IMR-90 (cell line): Measurements from ENCODE around the gene CENPU. TPM values are rescaled to one million over a fixed set of nuclear protein-coding genes. Genes with fewer than 3 reads are reported as not detected.

Experiments
- ATAC-seq: fragments of 200-7000 bp; cut with Tn5 transposase; 2 replicates; pipeline ENCODE4 v1.9.1; 2020; ENCODE audit warnings: low read depth, mild to moderate bottlenecking, moderate library complexity
- BruUV-seq: library from RNA; stranded (reverse); fragments of 400-500 nt; replicated peaks from 2 replicates; lab custom pipeline; 2021; lab: Mats Ljungman, UMichigan
- CTCF ChIA-PET: fragments of 300-600 bp; formaldehyde crosslinking; extraction: SDS; loops from one replicate; lab custom pipeline; 2021; ENCODE audit warnings: antibody characterized with exemption; lab: Yijun Ruan, JAX
- POLR2A ChIA-PET: fragments of 300-600 bp; sonication (Branson Sonifier 250); formaldehyde crosslinking; loops from one replicate; lab custom pipeline; 2022; ENCODE audit warnings: antibody characterized with exemption; ENCODE audit not compliant: unreplicated experiment; lab: Charles Lee
- DNase-seq: peaks from one replicate; pipeline ENCODE4 v3.0.0; 2013
- H2AFZ ChIP-seq: replicated peaks from 2 replicates; pipeline ENCODE3; 2013; ENCODE audit warnings: low read length, mild to moderate bottlenecking; ENCODE audit not compliant: poor library complexity
- H2AK5ac ChIP-seq: 2 replicates; pipeline ENCODE4 v1.6.1; 2013; ENCODE audit warnings: low read depth, low read length, inconsistent platforms
- H2AK9ac ChIP-seq: replicated peaks from 2 replicates; pipeline ENCODE3; 2013; ENCODE audit warnings: mild to moderate bottlenecking, low read depth, low read length, moderate library complexity; ENCODE audit not compliant: poor library complexity
- H2BK120ac ChIP-seq: 2 replicates; pipeline ENCODE4 v1.6.1; 2013; ENCODE audit warnings: low read depth, low read length, inconsistent platforms
- H2BK15ac ChIP-seq: 3 replicates; pipeline ENCODE4 v1.6.1; 2013; ENCODE audit warnings: low read depth, low read length, inconsistent platforms
- H2BK20ac ChIP-seq: 2 replicates; pipeline ENCODE4 v1.6.1; 2013; ENCODE audit warnings: low read depth, mild to moderate bottlenecking, inconsistent platforms, low read length, moderate library complexity
- H2BK5ac ChIP-seq: 2 replicates; pipeline ENCODE4 v1.6.1; 2013; ENCODE audit warnings: mild to moderate bottlenecking, low read depth, low read length, inconsistent platforms; ENCODE audit not compliant: poor library complexity, severe bottlenecking
- H3K14ac ChIP-seq: replicated peaks from 2 replicates; pipeline ENCODE4 v1.6.1; 2013; ENCODE audit warnings: low read depth, low read length, inconsistent platforms
- H3K18ac ChIP-seq: 2 replicates; pipeline ENCODE4 v1.6.1; 2013; ENCODE audit warnings: low read depth, low read length, control low read depth
- H3K23ac ChIP-seq: 2 replicates; pipeline ENCODE4 v1.6.1; 2013; ENCODE audit warnings: low read depth, low read length, inconsistent platforms
- H3K27ac ChIP-seq: 2 replicates; pipeline ENCODE4 v1.5.1; 2013; ENCODE audit warnings: mild to moderate bottlenecking, control low read depth, low read length; ENCODE audit not compliant: insufficient read depth
- H3K27me3 ChIP-seq: 2 replicates; pipeline ENCODE4 v1.6.1; 2013; ENCODE audit warnings: low read length; ENCODE audit not compliant: control insufficient read depth, insufficient read depth
- H3K36me3 ChIP-seq: 2 replicates; pipeline ENCODE4 v1.6.1; 2013; ENCODE audit warnings: low read length, mixed read lengths; ENCODE audit not compliant: control insufficient read depth, insufficient read depth
- H3K4ac ChIP-seq: 2 replicates; pipeline ENCODE4 v1.6.1; 2013; ENCODE audit warnings: low read depth, low read length, inconsistent platforms
- H3K4me1 ChIP-seq: 2 replicates; pipeline ENCODE4 v1.6.1; 2013; ENCODE audit warnings: low read length, mixed read lengths; ENCODE audit not compliant: control insufficient read depth, insufficient read depth
- H3K4me2 ChIP-seq: 2 replicates; pipeline ENCODE4 v1.6.1; 2013; ENCODE audit warnings: low read depth, mild to moderate bottlenecking, control low read depth, low read length, moderate library complexity
- H3K4me3 ChIP-seq: 2 replicates; pipeline ENCODE4 v1.5.1; 2013; ENCODE audit warnings: low read depth, mild to moderate bottlenecking, control low read depth, low read length, moderate library complexity; ENCODE audit not compliant: insufficient read depth
- H3K56ac ChIP-seq: 2 replicates; pipeline ENCODE4 v1.6.1; 2013; ENCODE audit warnings: low read length, inconsistent platforms; ENCODE audit not compliant: insufficient read depth; ENCODE audit errors: extremely low read depth
- H3K79me1 ChIP-seq, 2 experiments: 2 replicates each; pipeline ENCODE4 v1.6.1; 2013; ENCODE audit warnings: low read length in 2 of 2, inconsistent platforms in 1 of 2, low read depth in 1 of 2
- H3K9ac ChIP-seq: 2 replicates; pipeline ENCODE4 v1.6.1; 2013; ENCODE audit warnings: low read depth, low read length, control low read depth
- H3K9me1 ChIP-seq: 2 replicates; pipeline ENCODE4 v1.6.1; 2013; ENCODE audit warnings: low read length, inconsistent platforms; ENCODE audit not compliant: insufficient read depth
- H3K9me3 ChIP-seq: 2 replicates; pipeline ENCODE4 v1.6.1; 2013; ENCODE audit warnings: low read length; ENCODE audit not compliant: control insufficient read depth, insufficient read depth
- H4K20me1 ChIP-seq: 2 replicates; pipeline ENCODE4 v1.6.1; 2013; ENCODE audit warnings: low read length, inconsistent platforms; ENCODE audit not compliant: insufficient read depth
- H4K5ac ChIP-seq: 2 replicates; pipeline ENCODE4 v1.6.1; 2013; ENCODE audit warnings: mild to moderate bottlenecking, low read depth, low read length, control low read depth
- H4K8ac ChIP-seq, 2 experiments: 2 replicates each; pipeline ENCODE4 v1.6.1; 2013; ENCODE audit warnings: low read depth in 2 of 2, low read length in 2 of 2, control low read depth in 1 of 2, inconsistent platforms in 1 of 2
- H4K91ac ChIP-seq: 2 replicates; pipeline ENCODE4 v1.6.1; 2013; ENCODE audit warnings: low read depth, low read length, inconsistent platforms; ENCODE audit not compliant: insufficient read depth
- BHLHE40 ChIP-seq: fragments of 150-350 bp; IDR thresholded peaks from 2 replicates; pipeline ENCODE4 v1.6.1; 2016; ENCODE audit warnings: mild to moderate bottlenecking, low read depth, low read length
- CEBPB ChIP-seq: IDR thresholded peaks from 2 replicates; pipeline ENCODE4 v1.6.1; 2012; ENCODE audit warnings: low read depth, low read length, improper control_type of control experiment
- CHD1 ChIP-seq: IDR thresholded peaks from 2 replicates; pipeline ENCODE4 v1.6.1; 2012; ENCODE audit warnings: low read depth, low read length, improper control_type of control experiment
- FOS ChIP-seq: fragments of 150-350 bp; IDR thresholded peaks from 2 replicates; pipeline ENCODE4 v1.6.1; 2016; ENCODE audit warnings: low read depth, low read length
- MAZ ChIP-seq: IDR thresholded peaks from 2 replicates; pipeline ENCODE4 v1.6.1; 2012; ENCODE audit warnings: low read depth, mild to moderate bottlenecking, low read length, improper control_type of control experiment, moderate library complexity, borderline replicate concordance
- NFE2L2 ChIP-seq: fragments of 150-350 bp; IDR thresholded peaks from 2 replicates; pipeline ENCODE4 v1.6.1; 2016; ENCODE audit warnings: low read depth, mild to moderate bottlenecking, low read length
- POLR2A ChIP-seq: IDR thresholded peaks from 2 replicates; pipeline ENCODE4 v1.6.1; 2012; ENCODE audit warnings: mild to moderate bottlenecking, low read depth, low read length
- SMC3 ChIP-seq: fragments of 150-350 bp; IDR thresholded peaks from 2 replicates; pipeline ENCODE4 v1.6.1; 2016; ENCODE audit warnings: low read depth, mild to moderate bottlenecking, antibody characterized with exemption, low read length, moderate library complexity
- WGBS, 2 experiments: methylation state at CpG; one replicate each; pipeline versions ENCODE4 v1.1.5 to v1.1.7; 2013; ENCODE audit warnings: missing lambda C conversion rate in 2 of 2; ENCODE audit not compliant: insufficient read length in 1 of 2; ENCODE audit errors: extremely low coverage in 2 of 2; 5-methylcytosine and 5-hydroxymethylcytosine counted together
- dilution Hi-C: fragments of 300-500 bp; cut with HindIII; formaldehyde crosslinking; loops from one replicate; pipeline ENCODE4 v1.14.3; 2018; ENCODE audit warnings: low sequenced_read_pairs; ENCODE audit not compliant: unreplicated experiment
- in situ Hi-C: fragments of 300-500 bp; cut with MboI; formaldehyde crosslinking; loops from 3 replicates; pipeline ENCODE4 v1.14.3; 2019; ENCODE audit warnings: low sequenced_read_pairs, inconsistent platforms, mixed read lengths
- intact Hi-C: fragments of 100-400 bp; cut with micrococcal nuclease; formaldehyde crosslinking; loops from 2 replicates; pipeline ENCODE4 v1.10.0; 2022
- polyA plus RNA-seq, 3 experiments: library from polyadenylated mRNA; depleted of rRNA; stranded (reverse); fragments of >200 nt; gene quantifications; 2 replicates each; pipeline ENCODE4 v1.2.3, GENCODE V29; 2012; ENCODE audit warnings: low replicate concordance in 1 of 3
- total RNA-seq: library from RNA; depleted of rRNA; stranded (reverse); fragments of >200 nt; gene quantifications from 2 replicates; pipeline ENCODE4 v1.2.3, GENCODE V29; 2012
- TF ChIP-seq, protein P1 (sequence below): conservative IDR thresholded peaks from 2 replicates; pipeline ENCODE4 v1.5.1; 2012; ENCODE audit warnings: mild to moderate bottlenecking, low read depth, low read length, improper control_type of control experiment

Gene CENPU
- total and polyA plus RNA-seq, 2 of the 4 experiments (the other 2 are of a cell fraction) = 13.6 to 14.6 TPM

DNA sequence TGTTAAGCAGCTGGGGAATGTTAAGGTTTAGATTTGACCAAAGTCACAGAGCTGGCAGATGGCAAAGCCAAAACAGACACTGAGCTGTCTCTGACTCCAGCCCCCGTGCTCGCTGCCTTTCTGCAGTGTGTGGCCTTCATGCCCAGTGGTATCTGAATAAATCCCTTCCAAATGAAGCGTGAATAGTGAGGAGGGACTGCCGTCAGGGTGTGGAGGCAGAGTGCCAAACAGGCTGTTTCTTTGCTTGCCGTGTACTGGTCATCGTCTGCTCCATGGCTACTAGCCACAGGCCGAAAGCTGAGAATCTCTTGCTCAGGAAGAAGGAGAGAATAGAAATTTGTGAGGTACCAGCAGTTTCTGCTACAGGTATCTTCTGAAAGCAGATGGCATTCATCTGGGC is 64.6 kb downstream of the CENPU start:
- ATAC-seq (no peak), DNase-seq (no peak)
- Histone ChIP-seq H3K4ac (no peak overlapping the region), H3K4me2 (no peak overlapping the region), H2AK9ac (no peak overlapping the region), H2BK15ac (no peak overlapping the region), H3K36me3 (peaks cover 16% of the 10 kb centered on the region), H2AK5ac (no peak overlapping the region), H3K56ac (no peak overlapping the region), H2BK20ac (no peak overlapping the region), H2AFZ (no peak overlapping the region), H3K9me1 (0 out of 2 replicates have a peak, but pooled peaks cover 9% of the 10 kb centered on the region), H2BK5ac (no peak overlapping the region), H3K9ac (no peak overlapping the region), H3K18ac (no peak overlapping the region), H3K9me3 (no peaks in the 10 kb centered on the region), H3K14ac (no peak overlapping the region), H3K4me1 (peaks cover 9% of the 10 kb centered on the region), H4K5ac (no peak overlapping the region), H2BK120ac (no peak overlapping the region), H4K8ac (no peak overlapping the region), H3K79me1 (no peaks in the 10 kb centered on the region; a peak in 1 of 4 replicates), H3K4me3 (no peak overlapping the region), H4K91ac (no peak overlapping the region), H3K27me3 (no peaks in the 10 kb centered on the region), H4K20me1 (no peaks in the 10 kb centered on the region), H3K27ac (no peak overlapping the region), H3K23ac (no peak overlapping the region)
- TF ChIP-seq CHD1 (no peak), SMC3 (no peak), MAZ (no peak), BHLHE40 (no peak), FOS (no peak), POLR2A (no peak), NFE2L2 (no peak), CEBPB (no peak)
- TF ChIP-seq, protein P1, sequence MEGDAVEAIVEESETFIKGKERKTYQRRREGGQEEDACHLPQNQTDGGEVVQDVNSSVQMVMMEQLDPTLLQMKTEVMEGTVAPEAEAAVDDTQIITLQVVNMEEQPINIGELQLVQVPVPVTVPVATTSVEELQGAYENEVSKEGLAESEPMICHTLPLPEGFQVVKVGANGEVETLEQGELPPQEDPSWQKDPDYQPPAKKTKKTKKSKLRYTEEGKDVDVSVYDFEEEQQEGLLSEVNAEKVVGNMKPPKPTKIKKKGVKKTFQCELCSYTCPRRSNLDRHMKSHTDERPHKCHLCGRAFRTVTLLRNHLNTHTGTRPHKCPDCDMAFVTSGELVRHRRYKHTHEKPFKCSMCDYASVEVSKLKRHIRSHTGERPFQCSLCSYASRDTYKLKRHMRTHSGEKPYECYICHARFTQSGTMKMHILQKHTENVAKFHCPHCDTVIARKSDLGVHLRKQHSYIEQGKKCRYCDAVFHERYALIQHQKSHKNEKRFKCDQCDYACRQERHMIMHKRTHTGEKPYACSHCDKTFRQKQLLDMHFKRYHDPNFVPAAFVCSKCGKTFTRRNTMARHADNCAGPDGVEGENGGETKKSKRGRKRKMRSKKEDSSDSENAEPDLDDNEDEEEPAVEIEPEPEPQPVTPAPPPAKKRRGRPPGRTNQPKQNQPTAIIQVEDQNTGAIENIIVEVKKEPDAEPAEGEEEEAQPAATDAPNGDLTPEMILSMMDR = no peak
- ChIA-PET CTCF (interaction anchor here (1.0 kb wide), 1 partner anchor 10 kb away, joined by 3 read pairs; no protein-coding TSS in a partner anchor), POLR2A (no interaction called here)
- WGBS, 2 experiments = 64% methylated on average over 4 of the region's 7 CpGs; no CpG with 5 or more reads in 1 of the 2 experiments
- dilution Hi-C loops = no loop called here
- intact Hi-C loops = no loop called here
- in situ Hi-C loops = no loop called here
- BruUV-seq = no TSS peak
